Right renal pelvis (tissue), 4 donors: ENCODE results near the gene NRIP1. TPM values are rescaled to one million over a fixed set of nuclear protein-coding genes. Genes with fewer than 3 reads are reported as not detected.
"Not testable (repeated sequence)": the region's sequence is repeated elsewhere in the genome, so short reads cannot be mapped to it uniquely, and the experiment has no call there.

Experiments used
- DNase-seq, 4 donors: peaks; one replicate each; pipeline ENCODE4 v3.0.0-alpha.2; 2013; ENCODE audit warnings: low read depth in 4 of 4, low spot score in 3 of 4, missing footprints in 1 of 4
- polyA plus RNA-seq, 4 donors: library from polyadenylated mRNA; unstranded; fragments of 120-200 nt; gene quantifications; one replicate each; pipeline ENCODE4 v1.2.1, GENCODE V29; 2013; ENCODE audit not compliant: insufficient read length in 4 of 4

NRIP1 gene
- polyA plus RNA-seq, 4 donors, result 55.9 to 71.9 (median 65.3) TPM

DNA sequence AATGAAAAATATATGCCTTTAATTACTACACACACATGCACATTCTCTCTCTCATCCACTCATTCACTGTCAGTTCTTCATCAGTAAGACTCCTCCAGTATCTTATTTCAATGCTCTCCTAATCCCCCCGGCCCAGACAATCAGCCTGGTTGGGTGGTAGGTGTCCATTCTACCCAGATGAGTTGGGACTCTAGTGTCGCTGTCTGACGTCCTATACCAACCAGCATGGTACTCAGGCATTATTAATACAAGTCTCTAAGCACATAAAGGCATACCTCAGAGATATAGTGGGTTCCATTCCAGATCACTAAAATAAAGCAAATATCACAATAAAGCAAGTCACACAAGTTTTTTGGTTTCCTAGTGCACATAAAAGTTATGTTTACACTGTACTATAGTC, 19.8 kb downstream of the NRIP1 start:
- DNase-seq, result no peak

- no peak for DNase-seq
Measured at GRCh38 chr21:15042531-15042930, 22.3 kb downstream of the NRIP1 start.

- DNase-seq, result no peak
Measured at GRCh38 chr21:15039607-15040299, 25.0 kb downstream of the NRIP1 start.

GRCh38 chr21:15037900-15038293, 26.9 kb downstream of the NRIP1 start:
- DNase-seq, result no peak

GRCh38 chr21:15037095-15037899, 27.5 kb downstream of the NRIP1 start:
- no peak for DNase-seq

DNA sequence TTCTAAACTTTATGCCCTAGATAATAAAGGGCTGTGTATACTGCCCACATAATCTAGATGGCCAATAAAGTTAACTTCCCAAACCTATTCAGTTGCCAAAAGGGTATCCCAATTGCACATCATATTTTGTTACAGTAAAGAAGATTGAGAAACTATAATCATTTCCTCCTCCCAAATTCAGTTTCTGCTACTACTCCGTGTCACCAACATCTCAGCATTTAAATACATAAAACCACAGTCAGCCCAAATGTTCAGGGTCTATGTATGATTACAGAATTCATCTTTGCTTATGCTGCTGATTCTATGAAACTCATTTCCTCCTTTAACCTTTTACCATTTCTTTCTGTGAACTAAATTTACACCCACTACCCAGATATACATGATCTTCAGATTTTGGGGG, 28.6 kb downstream of the NRIP1 start:
- no peak for DNase-seq

DNA sequence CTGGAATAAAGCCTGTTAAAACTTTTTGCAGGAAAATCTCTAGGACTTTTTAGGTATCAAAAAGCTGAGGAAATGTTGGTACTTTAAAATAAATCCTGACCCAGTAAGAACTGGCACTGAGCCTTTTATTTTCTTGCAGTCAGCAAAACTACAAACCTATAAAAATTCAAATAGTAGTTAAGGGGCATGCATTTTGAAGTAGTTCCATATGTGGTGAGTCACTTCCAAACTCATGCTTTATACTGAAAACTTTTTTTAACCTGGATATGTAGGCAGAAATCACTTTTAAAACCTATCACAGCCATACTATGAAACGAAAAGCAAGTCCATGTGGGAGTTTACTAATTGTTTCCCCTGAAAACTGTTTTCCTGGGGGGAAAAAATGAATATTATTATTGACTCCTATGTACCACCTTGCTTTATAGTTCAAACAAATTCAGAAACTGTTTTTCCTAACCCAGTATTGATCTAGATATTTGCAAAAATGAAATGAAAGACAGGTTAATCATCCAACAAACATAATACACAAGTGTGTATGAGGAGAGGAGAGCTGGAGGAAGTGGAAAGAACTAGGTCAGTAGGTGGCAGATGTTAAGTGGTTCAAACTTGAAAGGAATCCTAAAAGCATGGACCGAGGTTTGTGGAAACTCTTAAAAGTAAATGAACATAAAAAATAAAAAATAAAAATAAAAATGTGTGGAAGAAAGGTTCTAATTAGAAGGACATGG, 30.5 kb downstream of the NRIP1 start:
- no peak for DNase-seq

DNA sequence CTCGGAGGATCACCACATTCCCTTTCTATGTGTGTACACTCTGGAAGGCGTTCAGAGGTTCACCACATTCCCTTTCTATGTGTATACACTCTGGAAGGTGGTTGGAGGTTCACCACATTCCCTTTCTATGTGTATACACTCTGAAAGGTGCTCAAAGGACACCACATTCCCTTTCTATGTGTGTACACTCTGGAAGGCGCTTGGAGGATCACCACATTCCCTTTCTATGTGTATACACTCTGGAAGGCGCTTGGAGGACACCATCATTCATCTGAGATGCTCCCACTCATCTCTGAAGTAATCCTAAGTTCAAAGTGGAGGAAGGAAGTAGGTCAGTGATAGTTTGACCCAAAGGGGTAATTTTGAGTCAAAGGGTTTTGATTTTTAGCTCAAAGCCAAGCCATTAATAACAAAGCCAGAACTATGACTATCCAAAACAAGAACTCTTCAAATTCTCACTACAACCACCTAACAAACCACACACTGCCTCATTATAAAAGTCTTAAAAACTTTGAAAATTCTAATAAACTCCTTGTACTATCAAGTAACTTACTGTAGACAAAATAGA, 32.9 kb downstream of the NRIP1 start:
- no peak for DNase-seq

DNA sequence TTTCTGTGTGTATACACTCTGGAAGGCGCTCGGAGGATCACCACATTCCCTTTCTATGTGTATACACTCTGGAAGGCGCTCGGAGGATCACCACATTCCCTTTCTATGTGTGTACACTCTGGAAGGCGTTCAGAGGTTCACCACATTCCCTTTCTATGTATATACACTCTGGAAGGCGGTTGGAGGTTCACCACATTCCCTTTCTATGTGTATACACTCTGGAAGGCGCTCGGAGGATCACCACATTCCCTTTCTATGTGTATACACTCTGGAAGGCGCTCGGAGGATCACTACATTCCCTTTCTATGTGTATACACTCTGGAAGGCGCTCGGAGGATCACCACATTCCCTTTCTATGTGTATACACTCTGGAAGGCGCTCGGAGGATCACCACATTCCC, 33.4 kb downstream of the NRIP1 start:
- not testable (repeated sequence) for DNase-seq

- not testable (repeated sequence) for DNase-seq
Measured at GRCh38 chr21:15030861-15031260, 33.9 kb downstream of the NRIP1 start.

GRCh38 chr21:15029077-15029476, 35.7 kb downstream of the NRIP1 start:
- DNase-seq, result no peak

DNA sequence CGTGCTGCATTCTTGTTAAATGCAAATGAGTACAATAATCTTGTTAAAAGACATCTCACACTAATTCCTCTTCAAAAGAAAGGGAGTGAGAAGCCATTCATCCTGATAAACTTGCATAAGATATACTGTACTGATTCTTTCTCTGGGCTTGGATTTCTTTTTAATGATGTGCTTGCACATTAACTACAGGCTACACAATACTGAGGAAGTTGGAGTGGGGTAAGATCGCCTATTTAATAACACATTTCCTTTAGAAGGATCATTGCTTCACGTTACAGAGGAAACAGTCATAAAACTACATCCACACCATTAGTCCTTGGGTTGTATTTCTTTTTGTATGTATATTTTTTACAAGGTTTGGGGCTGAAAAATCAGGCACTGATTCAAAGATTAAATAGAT, 36.6 kb downstream of the NRIP1 start:
- DNase-seq, result no peak

DNA sequence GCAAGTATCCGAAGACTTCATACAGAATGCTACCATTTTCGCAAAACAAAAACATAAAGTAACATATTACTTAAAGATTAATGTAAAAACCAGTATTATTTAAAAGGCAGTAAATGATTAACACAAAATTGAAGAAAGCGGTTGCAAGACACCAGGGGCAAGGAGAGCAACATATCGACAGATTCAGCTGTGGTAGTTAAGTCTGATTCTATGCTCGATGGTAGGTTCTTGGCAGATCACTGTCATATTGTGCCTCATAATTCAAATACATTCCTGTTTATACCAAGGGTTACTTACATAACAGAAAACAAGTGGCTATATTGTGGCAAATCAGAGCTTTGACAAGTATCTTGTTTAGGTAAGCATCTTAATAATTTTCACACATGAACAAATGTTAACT, 37.7 kb downstream of the NRIP1 start:
- DNase-seq, result no peak

GRCh38 chr21:15026370-15026769, 38.4 kb downstream of the NRIP1 start:
- no peak for DNase-seq

DNA sequence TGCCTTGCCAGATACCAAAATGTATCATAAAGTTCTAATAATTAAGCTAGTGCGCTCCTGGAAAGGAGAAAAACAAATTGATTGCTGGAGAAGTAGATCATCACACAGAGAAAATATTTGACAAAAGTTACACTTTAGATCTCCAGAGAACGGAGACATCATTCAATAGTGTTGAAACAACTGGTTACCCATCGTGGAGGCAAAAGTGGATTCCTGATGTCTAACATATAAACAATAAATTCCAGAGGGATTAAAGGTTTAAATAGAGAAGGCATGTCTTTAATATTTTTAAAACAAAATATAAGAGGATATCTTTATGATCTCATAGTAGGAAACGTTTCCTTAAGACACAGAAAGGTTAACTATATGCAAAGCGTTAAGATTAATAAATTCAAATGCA, 41.0 kb downstream of the NRIP1 start:
- DNase-seq, result no peak

DNA sequence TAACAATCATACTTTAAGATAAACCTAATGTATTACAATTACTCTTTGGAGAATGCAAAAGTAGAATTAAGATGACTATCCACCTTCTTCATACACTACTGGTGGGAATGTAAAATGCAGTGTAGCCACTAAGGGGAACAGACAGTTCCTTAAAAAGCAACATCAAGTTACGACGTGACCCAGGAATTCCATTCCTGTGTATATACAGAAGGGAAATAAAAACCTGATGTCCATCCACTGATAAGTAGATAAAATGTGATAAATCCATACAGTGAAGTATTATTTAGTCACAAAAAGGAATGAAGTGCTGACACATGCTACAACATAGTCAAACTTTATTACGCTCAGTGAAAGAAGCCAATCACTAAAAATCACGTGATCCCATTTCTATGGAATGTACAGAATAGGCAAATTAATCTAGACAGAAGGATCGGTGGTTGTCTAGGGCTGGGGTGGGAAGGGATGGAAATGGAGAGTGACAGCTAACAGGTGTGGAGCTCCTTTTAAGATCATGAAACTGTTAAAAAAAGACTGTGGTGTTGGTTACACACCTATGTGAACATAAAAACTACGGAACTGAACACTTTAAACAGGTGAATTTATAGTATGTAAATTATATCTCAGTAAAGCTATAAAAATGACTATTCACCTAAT, 42.1 kb downstream of the NRIP1 start:
- no peak for DNase-seq

- no peak for DNase-seq
Measured at GRCh38 chr21:15020797-15021196, 44.0 kb downstream of the NRIP1 start.

GRCh38 chr21:15018382-15018781, 46.4 kb downstream of the NRIP1 start:
- DNase-seq, result no peak

- no peak for DNase-seq
Measured at GRCh38 chr21:15015622-15016471, 49.0 kb downstream of the NRIP1 start.

- DNase-seq, result no peak
Measured at GRCh38 chr21:15014221-15014620, 50.6 kb downstream of the NRIP1 start.
